IMR-90 (cell line): ENCODE results near the gene IQCK. TPM values are rescaled to one million over a fixed set of nuclear protein-coding genes. Genes with fewer than 3 reads are reported as not detected.
A peak's percentile ranks its signal among the peaks of the same experiment; 100 is the strongest.

Experiments
- ATAC-seq: fragments of 200-7000 bp; cut with Tn5 transposase; 2 replicates; pipeline ENCODE4 v1.9.1; 2020; ENCODE audit warnings: low read depth, mild to moderate bottlenecking, moderate library complexity
- BruUV-seq: library from RNA; stranded (reverse); fragments of 400-500 nt; replicated peaks from 2 replicates; lab custom pipeline; 2021; lab: Mats Ljungman, UMichigan
- CTCF ChIA-PET: fragments of 300-600 bp; formaldehyde crosslinking; extraction: SDS; loops from one replicate; lab custom pipeline; 2021; ENCODE audit warnings: antibody characterized with exemption; lab: Yijun Ruan, JAX
- POLR2A ChIA-PET: fragments of 300-600 bp; sonication (Branson Sonifier 250); formaldehyde crosslinking; loops from one replicate; lab custom pipeline; 2022; ENCODE audit warnings: antibody characterized with exemption; ENCODE audit not compliant: unreplicated experiment; lab: Charles Lee
- DNase-seq: peaks from one replicate; pipeline ENCODE4 v3.0.0; 2013
- H2AFZ ChIP-seq: replicated peaks from 2 replicates; pipeline ENCODE3; 2013; ENCODE audit warnings: low read length, mild to moderate bottlenecking; ENCODE audit not compliant: poor library complexity
- H2AK5ac ChIP-seq: 2 replicates; pipeline ENCODE4 v1.6.1; 2013; ENCODE audit warnings: low read depth, low read length, inconsistent platforms
- H2AK9ac ChIP-seq: replicated peaks from 2 replicates; pipeline ENCODE3; 2013; ENCODE audit warnings: mild to moderate bottlenecking, low read depth, low read length, moderate library complexity; ENCODE audit not compliant: poor library complexity
- H2BK120ac ChIP-seq: 2 replicates; pipeline ENCODE4 v1.6.1; 2013; ENCODE audit warnings: low read depth, low read length, inconsistent platforms
- H2BK15ac ChIP-seq: 3 replicates; pipeline ENCODE4 v1.6.1; 2013; ENCODE audit warnings: low read depth, low read length, inconsistent platforms
- H2BK20ac ChIP-seq: 2 replicates; pipeline ENCODE4 v1.6.1; 2013; ENCODE audit warnings: low read depth, mild to moderate bottlenecking, inconsistent platforms, low read length, moderate library complexity
- H2BK5ac ChIP-seq: 2 replicates; pipeline ENCODE4 v1.6.1; 2013; ENCODE audit warnings: mild to moderate bottlenecking, low read depth, low read length, inconsistent platforms; ENCODE audit not compliant: poor library complexity, severe bottlenecking
- H3K14ac ChIP-seq: replicated peaks from 2 replicates; pipeline ENCODE4 v1.6.1; 2013; ENCODE audit warnings: low read depth, low read length, inconsistent platforms
- H3K18ac ChIP-seq: 2 replicates; pipeline ENCODE4 v1.6.1; 2013; ENCODE audit warnings: low read depth, low read length, control low read depth
- H3K23ac ChIP-seq: 2 replicates; pipeline ENCODE4 v1.6.1; 2013; ENCODE audit warnings: low read depth, low read length, inconsistent platforms
- H3K27ac ChIP-seq: 2 replicates; pipeline ENCODE4 v1.5.1; 2013; ENCODE audit warnings: mild to moderate bottlenecking, control low read depth, low read length; ENCODE audit not compliant: insufficient read depth
- H3K27me3 ChIP-seq: 2 replicates; pipeline ENCODE4 v1.6.1; 2013; ENCODE audit warnings: low read length; ENCODE audit not compliant: control insufficient read depth, insufficient read depth
- H3K36me3 ChIP-seq: 2 replicates; pipeline ENCODE4 v1.6.1; 2013; ENCODE audit warnings: low read length, mixed read lengths; ENCODE audit not compliant: control insufficient read depth, insufficient read depth
- H3K4ac ChIP-seq: 2 replicates; pipeline ENCODE4 v1.6.1; 2013; ENCODE audit warnings: low read depth, low read length, inconsistent platforms
- H3K4me1 ChIP-seq: 2 replicates; pipeline ENCODE4 v1.6.1; 2013; ENCODE audit warnings: low read length, mixed read lengths; ENCODE audit not compliant: control insufficient read depth, insufficient read depth
- H3K4me2 ChIP-seq: 2 replicates; pipeline ENCODE4 v1.6.1; 2013; ENCODE audit warnings: low read depth, mild to moderate bottlenecking, control low read depth, low read length, moderate library complexity
- H3K4me3 ChIP-seq: 2 replicates; pipeline ENCODE4 v1.5.1; 2013; ENCODE audit warnings: low read depth, mild to moderate bottlenecking, control low read depth, low read length, moderate library complexity; ENCODE audit not compliant: insufficient read depth
- H3K56ac ChIP-seq: 2 replicates; pipeline ENCODE4 v1.6.1; 2013; ENCODE audit warnings: low read length, inconsistent platforms; ENCODE audit not compliant: insufficient read depth; ENCODE audit errors: extremely low read depth
- H3K79me1 ChIP-seq, 2 experiments: 2 replicates each; pipeline ENCODE4 v1.6.1; 2013; ENCODE audit warnings: low read length in 2 of 2, inconsistent platforms in 1 of 2, low read depth in 1 of 2
- H3K9ac ChIP-seq: 2 replicates; pipeline ENCODE4 v1.6.1; 2013; ENCODE audit warnings: low read depth, low read length, control low read depth
- H3K9me1 ChIP-seq: 2 replicates; pipeline ENCODE4 v1.6.1; 2013; ENCODE audit warnings: low read length, inconsistent platforms; ENCODE audit not compliant: insufficient read depth
- H3K9me3 ChIP-seq: 2 replicates; pipeline ENCODE4 v1.6.1; 2013; ENCODE audit warnings: low read length; ENCODE audit not compliant: control insufficient read depth, insufficient read depth
- H4K20me1 ChIP-seq: 2 replicates; pipeline ENCODE4 v1.6.1; 2013; ENCODE audit warnings: low read length, inconsistent platforms; ENCODE audit not compliant: insufficient read depth
- H4K5ac ChIP-seq: 2 replicates; pipeline ENCODE4 v1.6.1; 2013; ENCODE audit warnings: mild to moderate bottlenecking, low read depth, low read length, control low read depth
- H4K8ac ChIP-seq, 2 experiments: 2 replicates each; pipeline ENCODE4 v1.6.1; 2013; ENCODE audit warnings: low read depth in 2 of 2, low read length in 2 of 2, control low read depth in 1 of 2, inconsistent platforms in 1 of 2
- H4K91ac ChIP-seq: 2 replicates; pipeline ENCODE4 v1.6.1; 2013; ENCODE audit warnings: low read depth, low read length, inconsistent platforms; ENCODE audit not compliant: insufficient read depth
- CTCF ChIP-seq: conservative IDR thresholded peaks from 2 replicates; pipeline ENCODE4 v1.5.1; 2012; ENCODE audit warnings: mild to moderate bottlenecking, low read depth, low read length, improper control_type of control experiment
- MAFK ChIP-seq: IDR thresholded peaks from 2 replicates; pipeline ENCODE4 v1.6.1; 2012; ENCODE audit warnings: low read depth, low read length, improper control_type of control experiment
- MXI1 ChIP-seq: IDR thresholded peaks from 2 replicates; pipeline ENCODE4 v1.6.1; 2012; ENCODE audit warnings: low read depth, mild to moderate bottlenecking, low read length, moderate library complexity, borderline replicate concordance
- NFE2L2 ChIP-seq: fragments of 150-350 bp; IDR thresholded peaks from 2 replicates; pipeline ENCODE4 v1.6.1; 2016; ENCODE audit warnings: low read depth, mild to moderate bottlenecking, low read length
- RAD21 ChIP-seq: IDR thresholded peaks from 2 replicates; pipeline ENCODE4 v1.6.1; 2012; ENCODE audit warnings: low read length, improper control_type of control experiment
- RCOR1 ChIP-seq: IDR thresholded peaks from 2 replicates; pipeline ENCODE4 v1.6.1; 2012; ENCODE audit warnings: mild to moderate bottlenecking, low read length, improper control_type of control experiment; ENCODE audit not compliant: insufficient replicate concordance
- WGBS, 2 experiments: methylation state at CpG; one replicate each; pipeline versions ENCODE4 v1.1.5 to v1.1.7; 2013; ENCODE audit warnings: missing lambda C conversion rate in 2 of 2; ENCODE audit not compliant: insufficient read length in 1 of 2; ENCODE audit errors: extremely low coverage in 2 of 2; 5-methylcytosine and 5-hydroxymethylcytosine counted together
- dilution Hi-C: fragments of 300-500 bp; cut with HindIII; formaldehyde crosslinking; loops from one replicate; pipeline ENCODE4 v1.14.3; 2018; ENCODE audit warnings: low sequenced_read_pairs; ENCODE audit not compliant: unreplicated experiment
- in situ Hi-C: fragments of 300-500 bp; cut with MboI; formaldehyde crosslinking; loops from 3 replicates; pipeline ENCODE4 v1.14.3; 2019; ENCODE audit warnings: low sequenced_read_pairs, inconsistent platforms, mixed read lengths
- intact Hi-C: fragments of 100-400 bp; cut with micrococcal nuclease; formaldehyde crosslinking; loops from 2 replicates; pipeline ENCODE4 v1.10.0; 2022
- polyA plus RNA-seq, 3 experiments: library from polyadenylated mRNA; depleted of rRNA; stranded (reverse); fragments of >200 nt; gene quantifications; 2 replicates each; pipeline ENCODE4 v1.2.3, GENCODE V29; 2012; ENCODE audit warnings: low replicate concordance in 1 of 3
- total RNA-seq: library from RNA; depleted of rRNA; stranded (reverse); fragments of >200 nt; gene quantifications from 2 replicates; pipeline ENCODE4 v1.2.3, GENCODE V29; 2012
- TF ChIP-seq, protein P1 (sequence below): fragments of 150-350 bp; IDR thresholded peaks from 2 replicates; pipeline ENCODE4 v1.6.1; 2017; ENCODE audit warnings: mild to moderate bottlenecking, antibody characterized with exemption, low read length, low read depth

Gene IQCK
- total and polyA plus RNA-seq, 2 of the 4 experiments (the other 2 are of a cell fraction): 4.1 to 5.4 TPM

DNA sequence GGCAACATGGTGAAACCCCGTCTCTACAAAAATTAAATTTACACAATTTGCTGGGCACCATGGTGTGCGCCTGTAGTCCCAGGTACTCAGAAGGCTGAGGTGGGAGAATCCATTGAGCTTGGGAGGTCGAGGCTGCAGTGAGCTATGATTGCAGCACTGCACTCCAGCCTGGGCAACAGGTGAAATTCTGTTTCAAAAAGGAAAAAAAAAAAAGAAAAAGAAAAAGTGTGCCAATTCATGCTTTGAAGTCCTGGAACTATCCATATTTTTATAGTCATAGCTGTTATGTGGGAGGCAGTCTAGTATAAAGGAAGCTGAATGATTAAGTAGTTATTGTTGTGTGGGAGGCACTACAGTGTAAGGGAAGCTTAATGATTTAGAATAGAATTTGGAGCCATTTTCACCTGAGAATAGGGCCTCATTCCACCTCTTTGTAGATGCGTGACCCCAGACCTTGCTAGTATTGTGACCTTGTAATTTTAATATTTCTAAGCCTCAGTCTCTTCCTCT is 31.6 kb downstream of the IQCK start:
- TF ChIP-seq CTCF (no peak), RCOR1 (no peak), NFE2L2 (no peak), MXI1 (no peak), RAD21 (no peak), MAFK (no peak)
- TF ChIP-seq, protein P1, sequence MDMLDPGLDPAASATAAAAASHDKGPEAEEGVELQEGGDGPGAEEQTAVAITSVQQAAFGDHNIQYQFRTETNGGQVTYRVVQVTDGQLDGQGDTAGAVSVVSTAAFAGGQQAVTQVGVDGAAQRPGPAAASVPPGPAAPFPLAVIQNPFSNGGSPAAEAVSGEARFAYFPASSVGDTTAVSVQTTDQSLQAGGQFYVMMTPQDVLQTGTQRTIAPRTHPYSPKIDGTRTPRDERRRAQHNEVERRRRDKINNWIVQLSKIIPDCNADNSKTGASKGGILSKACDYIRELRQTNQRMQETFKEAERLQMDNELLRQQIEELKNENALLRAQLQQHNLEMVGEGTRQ: no peak
- no peak overlapping the region for H2AK5ac ChIP-seq
- ChIA-PET POLR2A (no interaction called here), CTCF (no interaction called here)
- no peak overlapping the region for H2BK5ac ChIP-seq
- peaks cover 9% of the 10 kb centered on the region; the same call in 1 of the 2 replicates for H3K9me1 ChIP-seq
- H4K20me1 ChIP-seq: no peaks in the 10 kb centered on the region
- H3K23ac ChIP-seq: no peak overlapping the region
- H4K91ac ChIP-seq: no peak overlapping the region
- DNase-seq (no peak), ATAC-seq (no peak)
- in situ Hi-C loops: no loop called here
- no TSS peak for BruUV-seq
- H2AK9ac ChIP-seq: no peak overlapping the region
- dilution Hi-C loops: no loop called here
- H3K27me3 ChIP-seq: no peaks in the 10 kb centered on the region
- 0 out of 3 replicates have a peak overlapping the region, but pooled peaks have one; percentile 24 for H2BK15ac ChIP-seq
- H2BK120ac ChIP-seq: no peak overlapping the region; the same call in 1 of the 2 replicates
- no peak overlapping the region for H2AFZ ChIP-seq
- peaks cover 12% of the 10 kb centered on the region for H3K4me1 ChIP-seq
- no peak overlapping the region for H2BK20ac ChIP-seq
- H3K4ac ChIP-seq: no peak overlapping the region
- no peaks in the 10 kb centered on the region for H3K79me1 ChIP-seq
- intact Hi-C loops: loop anchor here (5.0 kb wide), 2 partner anchors 58 to 88 kb away; no protein-coding TSS in a partner anchor
- H3K4me3 ChIP-seq: no peak overlapping the region
- H4K8ac ChIP-seq: peak overlapping the region in 1 of 2 experiments; percentile 75; a peak in 1 of 4 replicates
- no peak overlapping the region for H3K9ac ChIP-seq
- no CpG with 5 or more reads among the region's 4 CpGs for WGBS, 2 experiments
- no peaks in the 10 kb centered on the region for H3K9me3 ChIP-seq
- H3K36me3 ChIP-seq: no peaks in the 10 kb centered on the region
- no peak overlapping the region for H3K18ac ChIP-seq
- no peak overlapping the region for H3K4me2 ChIP-seq
- no peak overlapping the region for H4K5ac ChIP-seq
- H3K14ac ChIP-seq: no peak overlapping the region
- no peak overlapping the region for H3K56ac ChIP-seq
- no peak overlapping the region for H3K27ac ChIP-seq
